GM23248 (cell line): Measurements from ENCODE around the gene AMBRA1.

Source experiments
- EZH2 ChIP-seq: fragments of 200-600 bp; sonication (generic); IDR thresholded peaks from 2 replicates; pipeline ENCODE4 v1.6.1; 2018; ENCODE audit warnings: antibody characterized with exemption, mild to moderate bottlenecking; ENCODE audit not compliant: insufficient read depth, poor library complexity, severe bottlenecking
- EZH2phosphoT487 ChIP-seq: fragments of 200-600 bp; sonication (generic); IDR thresholded peaks from 2 replicates; pipeline ENCODE4 v1.6.1; 2018; ENCODE audit warnings: antibody characterized with exemption, moderate library complexity, mild to moderate bottlenecking, low read depth; ENCODE audit not compliant: insufficient read depth

- TF ChIP-seq EZH2phosphoT487, result no peak
- no peak for TF ChIP-seq EZH2
Measured at GRCh38 chr11:46363031-46363407, 230.8 kb downstream of the AMBRA1 start.
